Stimulated activated CD8-positive, alpha-beta memory T cell treated with anti-CD3 and anti-CD28 coated beads, Interleukin-4, amount 100 ng/mL, for 4 hours (primary cell): ENCODE measurements around the gene ETV5.
"Not testable (repeated sequence)": the region's sequence is repeated elsewhere in the genome, so short reads cannot be mapped to it uniquely, and the experiment has no call there.

Source experiments
- DNase-seq, 2 donors: peaks; one replicate each; pipeline ENCODE4 v3.0.0-alpha.2; 2020; ENCODE audit warnings: low read depth in 2 of 2, low spot score in 1 of 2

Gene ETV5

DNA sequence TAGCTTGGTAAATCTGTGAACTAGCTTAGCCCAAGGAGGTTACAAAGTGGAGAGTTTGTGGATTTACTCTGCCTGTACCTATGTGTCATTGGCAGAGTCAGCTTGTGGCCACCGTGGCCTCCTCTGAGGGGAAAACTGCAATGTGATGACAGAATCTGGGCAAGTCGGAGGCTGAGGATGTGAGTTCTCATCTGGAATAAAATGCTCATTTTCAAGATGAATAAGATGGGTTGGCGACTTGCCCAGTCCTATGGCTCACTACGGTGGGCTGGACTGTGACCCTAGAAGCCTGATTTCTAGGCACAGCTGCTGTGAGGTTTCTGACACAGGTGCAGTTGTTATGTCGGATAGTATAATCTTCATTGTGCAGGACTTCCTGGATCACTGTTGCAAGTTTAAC is 83.7 kb downstream of the ETV5 start:
- no peak for DNase-seq

DNA sequence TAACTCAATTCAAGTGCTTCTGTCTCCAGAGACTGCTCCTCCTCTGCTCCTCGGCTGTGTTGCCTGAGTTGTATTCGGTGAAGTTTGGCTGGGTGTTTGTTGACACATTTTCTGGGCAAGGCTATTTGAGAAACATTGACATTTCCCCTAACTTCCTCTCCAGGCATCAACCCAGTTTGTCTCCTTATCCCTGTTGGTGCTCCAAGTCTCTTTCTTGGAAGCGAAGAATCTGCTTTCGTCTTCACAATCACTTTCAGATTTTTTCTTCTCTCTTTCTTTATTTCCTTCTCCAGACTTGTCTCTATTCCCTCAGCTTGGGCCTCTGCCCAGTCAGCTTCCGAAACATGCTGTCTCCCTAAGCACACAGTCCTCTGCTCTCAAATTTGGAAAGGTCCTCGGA is 84.7 kb downstream of the ETV5 start:
- no peak for DNase-seq

DNA sequence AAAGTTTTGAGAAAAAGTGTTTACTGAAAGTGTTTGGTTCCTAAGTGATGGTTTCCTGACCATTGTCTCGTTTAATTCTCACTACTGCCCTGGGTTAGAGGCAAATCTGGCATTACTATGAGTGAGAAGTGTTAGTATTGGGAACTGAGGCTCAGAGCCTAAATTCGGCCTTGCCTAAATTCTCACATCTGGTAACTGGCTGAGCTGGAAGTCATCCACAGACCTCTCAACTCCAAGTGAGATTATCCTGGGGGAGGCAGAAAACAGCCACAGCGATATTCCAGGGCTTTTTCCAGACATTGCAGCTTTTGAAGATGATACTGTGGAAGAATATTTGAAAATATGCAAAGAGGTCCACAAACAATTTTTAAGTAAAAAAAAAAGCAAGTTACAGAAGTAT is 86.0 kb downstream of the ETV5 start:
- DNase-seq: no peak

DNA sequence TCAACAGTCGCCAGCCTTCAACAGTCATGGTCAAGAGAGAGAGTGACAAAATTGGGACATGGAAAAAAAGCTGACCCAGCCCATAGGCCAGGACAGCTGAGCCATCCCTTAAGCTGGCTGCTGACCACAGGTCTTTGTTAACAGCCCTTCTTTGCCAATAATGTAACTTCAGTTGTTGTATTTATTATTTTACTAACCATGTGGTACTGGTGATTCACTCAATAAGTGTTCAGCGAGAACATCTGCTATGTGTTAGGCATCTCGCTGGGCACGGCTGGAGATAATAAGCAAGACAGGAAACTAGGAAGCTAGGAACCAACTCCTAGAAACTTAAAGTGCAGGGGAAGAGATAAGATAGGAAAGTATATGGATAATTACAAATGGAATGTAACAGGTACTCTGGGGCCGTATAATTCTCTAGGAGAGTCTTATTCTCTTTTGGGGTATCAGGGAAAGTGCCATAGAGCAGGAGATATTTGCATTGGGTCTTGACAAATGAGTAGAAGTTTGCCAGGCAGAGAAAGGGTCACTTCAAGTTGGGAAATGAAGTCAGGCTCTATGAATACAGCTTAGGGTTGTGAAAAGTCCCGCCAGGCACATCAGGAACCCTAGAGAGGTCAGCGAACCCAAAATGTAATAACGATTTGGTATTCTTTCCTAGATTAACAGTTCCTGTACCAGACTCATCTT is 87.1 kb downstream of the ETV5 start:
- no peak for DNase-seq

DNA sequence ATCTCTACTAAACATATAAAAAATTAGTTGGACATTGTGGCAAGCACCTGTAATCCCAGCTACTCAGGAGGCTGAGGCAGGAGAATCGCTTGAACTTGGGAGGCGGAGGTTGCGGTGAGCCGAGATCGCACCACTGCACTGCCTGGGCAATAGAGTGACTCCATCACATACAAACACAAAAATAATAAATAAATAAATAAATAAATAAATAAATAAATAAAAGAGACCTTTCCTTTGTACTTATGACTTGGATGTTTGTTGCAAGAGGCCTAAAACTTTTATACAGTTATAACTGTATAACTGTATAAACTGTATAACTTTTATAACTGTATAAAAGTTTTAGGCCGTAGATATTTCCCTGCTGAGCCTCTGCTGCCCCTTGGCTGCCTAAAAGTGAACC is 87.6 kb downstream of the ETV5 start:
- not testable (repeated sequence) for DNase-seq

DNA sequence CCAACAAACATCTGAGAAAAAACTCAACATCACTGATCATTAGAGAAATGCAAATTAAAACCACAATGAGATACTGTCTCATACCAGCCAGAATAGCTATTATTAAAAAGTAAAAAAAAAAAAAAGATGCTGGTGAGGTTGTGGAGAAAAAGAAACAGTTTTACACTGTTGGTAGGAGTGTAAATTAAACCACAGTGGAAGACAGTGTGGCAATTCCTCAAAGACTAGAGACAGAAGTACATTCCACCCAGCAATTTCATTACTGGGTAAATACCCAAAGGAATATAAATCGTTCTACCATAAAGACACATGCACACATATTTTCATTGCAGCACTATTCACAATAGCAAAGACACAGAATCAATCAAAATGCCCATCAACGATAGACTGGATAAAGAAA is 89.6 kb downstream of the ETV5 start:
- not testable (repeated sequence) for DNase-seq

DNA sequence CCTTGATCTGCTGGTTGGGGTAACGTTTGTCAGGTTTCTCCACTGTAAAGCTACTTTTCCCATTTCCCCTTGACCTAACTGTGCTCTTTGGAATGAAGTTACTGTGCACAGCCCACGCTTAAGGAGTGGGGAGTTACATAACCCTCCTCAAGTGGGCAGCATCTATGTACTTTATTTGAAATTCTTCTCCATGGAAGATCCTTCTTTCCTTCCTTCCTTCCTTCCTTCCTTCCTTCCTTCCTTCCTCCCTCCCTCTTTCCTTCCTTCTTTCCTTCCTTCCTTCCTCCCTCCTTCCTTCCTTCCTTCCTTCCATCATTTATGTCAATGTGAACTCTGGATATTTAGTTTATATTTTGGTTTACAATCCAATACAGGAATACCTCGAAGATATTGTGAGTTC is 94.0 kb downstream of the ETV5 start:
- no peak for DNase-seq

DNA sequence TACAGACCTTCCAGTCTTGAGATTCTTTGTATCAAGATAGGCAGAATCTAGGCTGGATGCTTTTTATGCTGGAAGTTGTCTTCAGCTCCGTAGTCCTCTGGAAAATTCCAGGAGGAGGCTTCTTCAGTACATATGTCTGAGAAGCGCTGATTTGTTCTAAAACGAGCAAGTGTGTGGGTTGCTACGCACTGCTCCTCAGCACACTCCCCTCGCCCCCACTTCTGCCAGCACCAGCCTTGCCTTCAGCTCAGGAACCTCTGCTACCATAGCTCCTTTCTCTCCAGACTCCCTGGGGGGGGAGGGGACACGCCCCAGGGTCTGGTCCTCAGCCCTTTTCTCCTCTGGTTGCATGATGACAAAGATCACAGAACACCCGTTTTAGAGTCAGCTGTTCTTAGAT is 95.6 kb downstream of the ETV5 start:
- no peak for DNase-seq

DNA sequence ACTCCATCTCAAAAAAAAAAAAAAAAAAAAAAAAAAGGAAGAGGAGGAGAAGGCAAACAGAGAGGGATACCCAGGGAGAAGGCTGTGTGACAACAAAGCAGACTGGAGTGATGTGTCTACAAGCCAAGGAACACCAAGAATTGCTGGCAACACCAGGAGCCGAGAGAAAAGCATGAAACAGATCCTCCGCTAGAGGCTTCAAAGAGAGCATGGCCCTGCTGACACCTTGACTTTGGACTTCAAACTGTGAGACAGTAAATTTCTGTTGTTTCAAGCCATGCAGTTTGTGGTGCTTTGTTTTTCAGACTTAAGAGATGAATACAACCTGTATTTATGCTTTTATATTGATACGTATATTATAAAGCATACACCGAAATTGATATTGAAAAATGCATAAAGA is 96.8 kb downstream of the ETV5 start:
- no peak for DNase-seq

DNA sequence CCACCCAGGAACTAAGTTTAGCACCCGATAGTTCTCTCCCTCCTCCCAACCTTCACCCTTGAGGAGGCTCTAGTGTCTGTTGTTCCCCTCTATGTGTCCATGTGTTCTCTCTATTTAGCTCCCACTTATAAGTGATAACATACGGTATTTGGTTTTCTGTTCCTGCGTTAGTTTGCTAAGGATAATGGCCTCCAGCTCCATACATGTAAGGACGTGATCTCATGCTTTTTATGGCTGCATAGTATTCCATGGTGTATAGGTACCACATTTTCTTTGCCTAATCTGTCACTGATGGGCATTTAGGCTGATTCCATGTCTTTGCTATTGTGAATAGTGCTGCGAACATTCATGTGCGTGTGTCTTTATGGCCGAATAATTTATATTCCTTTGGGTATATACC is 104.2 kb downstream of the ETV5 start:
- no peak for DNase-seq

DNA sequence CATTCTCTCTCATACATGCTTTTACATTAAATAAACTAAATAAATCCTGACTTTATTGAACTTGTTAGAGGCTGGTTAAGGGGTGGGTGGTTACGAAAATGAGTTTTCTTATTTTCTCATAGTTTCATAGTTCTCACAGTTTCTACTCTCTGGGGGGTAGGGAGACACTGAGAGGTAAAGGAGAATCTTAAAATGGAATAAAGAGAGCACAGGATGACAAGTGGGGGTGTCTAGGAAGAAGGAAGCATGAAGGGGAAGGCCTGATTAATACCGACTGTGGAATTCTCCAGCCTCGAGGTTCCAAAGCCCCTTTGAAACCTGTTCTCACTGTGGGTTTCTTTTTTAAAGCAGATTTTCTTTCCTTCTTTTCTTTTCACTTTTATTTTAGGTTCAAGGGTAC is 104.7 kb downstream of the ETV5 start:
- DNase-seq: no peak

DNA sequence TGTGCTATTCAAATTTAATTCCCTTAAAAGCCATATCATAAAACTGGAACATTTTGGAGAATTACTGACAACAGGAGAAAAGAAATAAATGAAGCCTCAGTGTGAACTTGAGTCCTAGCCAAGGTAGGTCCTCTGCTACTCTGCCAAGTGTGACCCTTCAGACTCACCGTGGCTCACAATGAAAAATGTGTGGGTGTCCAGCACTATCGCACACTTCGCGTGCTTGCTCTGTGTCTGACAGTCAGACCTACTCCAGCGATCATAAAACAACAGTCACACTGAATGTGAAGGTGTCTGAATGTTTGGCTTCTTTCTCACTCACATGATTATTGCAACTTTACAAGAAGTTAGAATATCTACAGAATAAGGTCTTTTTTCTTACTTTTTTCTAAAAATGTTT is 105.3 kb downstream of the ETV5 start:
- DNase-seq: no peak

DNA sequence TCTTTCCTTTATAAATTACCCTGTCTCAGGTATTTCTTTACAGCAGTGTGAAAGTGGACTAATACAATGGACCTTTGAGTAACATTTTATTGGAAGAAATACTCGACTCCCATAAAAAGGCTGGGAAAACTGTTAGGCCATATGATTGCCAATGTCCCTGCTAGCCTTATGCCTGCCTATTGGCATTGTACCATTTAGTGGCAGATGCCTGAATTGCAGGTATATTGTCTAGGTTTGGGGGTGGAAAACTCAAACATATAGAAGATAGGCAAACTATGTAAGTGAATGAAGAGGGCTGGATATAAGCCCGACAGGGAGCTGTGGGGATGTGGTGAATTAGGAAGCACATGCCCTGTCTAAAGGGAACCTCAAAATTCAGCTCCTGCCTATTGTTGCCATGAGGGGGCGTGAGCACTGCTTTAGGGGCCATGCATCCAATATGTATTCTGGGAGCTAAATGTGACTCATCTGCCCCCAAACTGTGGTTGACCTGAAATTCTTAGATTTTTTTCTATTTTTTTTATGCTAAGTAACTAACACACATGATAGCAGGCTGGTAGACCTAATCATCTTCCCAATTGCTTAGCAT is 105.9 kb downstream of the ETV5 start:
- no peak for DNase-seq

DNA sequence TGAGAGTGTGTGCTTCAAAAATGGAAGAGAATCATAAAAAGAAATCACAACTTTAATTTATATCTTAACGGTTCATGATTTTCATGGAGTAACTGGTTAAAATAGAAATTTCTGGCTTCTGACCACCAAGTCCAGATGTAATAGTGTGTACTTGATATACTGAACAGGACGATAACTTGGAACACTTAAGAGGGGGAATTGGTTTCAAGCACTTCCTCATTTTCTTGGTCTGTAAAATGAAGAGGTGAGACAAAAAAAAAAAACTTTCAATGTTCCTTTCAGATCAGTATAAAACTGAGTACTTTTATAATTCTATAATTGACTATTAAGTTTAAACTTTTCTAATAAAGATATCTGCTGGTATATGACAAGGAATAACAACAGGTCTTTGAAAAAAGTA is 107.0 kb downstream of the ETV5 start:
- DNase-seq: no peak

DNA sequence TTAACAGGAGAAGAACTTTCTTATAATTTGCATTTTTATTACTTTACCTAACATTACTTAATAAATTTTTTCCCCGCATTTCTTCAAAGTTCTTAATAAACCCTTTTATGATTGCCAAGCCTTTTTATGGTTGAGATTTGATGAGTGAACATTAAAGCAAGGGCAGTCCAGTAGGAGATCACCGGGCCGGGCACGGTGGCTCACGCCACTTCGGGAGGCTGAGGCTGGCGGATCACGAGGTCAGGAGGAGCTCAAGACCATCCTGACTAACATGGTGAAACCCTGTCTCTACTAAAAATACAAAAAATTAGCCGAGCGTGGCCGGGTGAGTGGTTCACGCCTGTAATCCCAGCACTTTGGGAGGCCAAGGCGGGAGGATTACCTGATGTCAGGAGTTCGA is 109.7 kb downstream of the ETV5 start:
- no peak for DNase-seq

DNA sequence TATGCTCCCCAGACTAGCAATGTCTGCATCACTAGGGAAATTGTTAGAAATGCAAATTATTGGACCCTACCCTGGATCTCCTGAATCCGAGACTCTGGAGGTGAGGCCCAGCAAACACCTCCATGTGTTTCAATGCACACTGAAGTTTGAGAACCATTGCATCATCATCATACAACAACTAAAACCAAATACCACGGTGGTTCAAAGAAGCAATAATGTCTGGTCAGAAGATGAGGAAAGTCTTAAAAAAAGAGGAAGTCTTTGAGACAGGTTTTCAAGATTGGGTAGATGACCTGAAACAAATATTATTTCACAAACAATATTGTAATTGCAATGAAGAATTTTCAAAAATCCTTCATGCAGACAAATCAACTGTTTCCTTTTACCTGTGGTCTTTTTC is 110.8 kb downstream of the ETV5 start:
- no peak for DNase-seq

DNA sequence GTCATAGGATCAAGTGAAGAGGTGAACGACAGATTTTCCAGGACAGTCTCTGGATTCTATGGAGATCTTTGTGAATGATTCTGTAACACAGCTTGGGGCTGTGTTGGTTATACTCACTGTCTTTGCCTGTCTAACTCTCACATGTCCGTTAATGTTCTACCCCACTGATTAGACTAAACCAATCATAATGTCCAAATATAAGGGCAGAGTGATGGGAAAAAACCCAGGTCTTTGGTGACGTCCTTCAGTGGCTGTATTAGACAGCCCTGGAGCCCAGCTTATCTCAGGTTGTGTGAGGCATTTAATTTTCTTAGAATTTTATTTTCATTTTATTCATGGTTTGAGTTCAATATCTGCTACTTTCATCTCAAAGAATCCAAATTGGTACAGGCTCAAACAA is 111.8 kb downstream of the ETV5 start:
- no peak for DNase-seq
